GM19468 (cell line): Measurements from ENCODE around the gene FGFR3.
"Not testable (repeated sequence)": the region's sequence is repeated elsewhere in the genome, so short reads cannot be mapped to it uniquely, and the experiment has no call there.

ENCODE experiments used
- ATAC-seq: cut with Tn5 transposase; IDR thresholded peaks from one replicate; pipeline ENCODE4 v1.9.1; 2021; ENCODE audit warnings: mild to moderate bottlenecking, moderate library complexity, moderate number of reproducible peaks; ENCODE audit not compliant: unreplicated experiment; ENCODE audit errors: extremely low read depth

FGFR3 gene

GRCh38 chr4:1832690-1833089 lies 39.6 kb downstream of the FGFR3 start:
- ATAC-seq, result no peak

- ATAC-seq, result no peak
These were observed 40.4 kb downstream of the FGFR3 start for GRCh38 chr4:1833307-1834046.

GRCh38 chr4:1834047-1834775 lies 41.1 kb downstream of the FGFR3 start:
- no peak for ATAC-seq

- not testable (repeated sequence) for ATAC-seq
These were observed 42.7 kb downstream of the FGFR3 start for GRCh38 chr4:1835836-1836235.

- no peak for ATAC-seq
These were observed 43.6 kb downstream of the FGFR3 start for GRCh38 chr4:1836650-1837049.

GRCh38 chr4:1837069-1837468 lies 44.0 kb downstream of the FGFR3 start:
- no peak for ATAC-seq

- no peak for ATAC-seq
These were observed 46.2 kb downstream of the FGFR3 start for GRCh38 chr4:1839282-1839681.

- ATAC-seq, result no peak
These were observed 48.3 kb downstream of the FGFR3 start for GRCh38 chr4:1841201-1841886.

- no peak for ATAC-seq
These were observed 48.8 kb downstream of the FGFR3 start for GRCh38 chr4:1841887-1842210.

GRCh38 chr4:1842339-1842895 lies 49.3 kb downstream of the FGFR3 start:
- ATAC-seq, result no peak

GRCh38 chr4:1842993-1843448 lies 49.9 kb downstream of the FGFR3 start:
- ATAC-seq, result no peak

- ATAC-seq, result no peak
These were observed 50.8 kb downstream of the FGFR3 start for GRCh38 chr4:1843852-1844251.

- ATAC-seq, result not testable (repeated sequence)
These were observed 51.5 kb downstream of the FGFR3 start for GRCh38 chr4:1844618-1845017.

GRCh38 chr4:1846580-1846979 lies 53.5 kb downstream of the FGFR3 start:
- no peak for ATAC-seq

GRCh38 chr4:1850276-1850675 lies 57.2 kb downstream of the FGFR3 start:
- ATAC-seq, result no peak

GRCh38 chr4:1851160-1851559 lies 58.1 kb downstream of the FGFR3 start:
- ATAC-seq, result no peak

GRCh38 chr4:1851575-1852410 lies 58.7 kb downstream of the FGFR3 start:
- no peak for ATAC-seq

GRCh38 chr4:1852904-1853623 lies 60.0 kb downstream of the FGFR3 start:
- ATAC-seq, result no peak

- ATAC-seq, result no peak
These were observed 61.7 kb downstream of the FGFR3 start for GRCh38 chr4:1854752-1855151.
